GM19455 (cell line): ENCODE results near the gene CBX4.

Experiments
- ATAC-seq: cut with Tn5 transposase; IDR thresholded peaks from one replicate; pipeline ENCODE4 v1.9.1; 2021; ENCODE audit not compliant: unreplicated experiment

The CBX4 gene

DNA sequence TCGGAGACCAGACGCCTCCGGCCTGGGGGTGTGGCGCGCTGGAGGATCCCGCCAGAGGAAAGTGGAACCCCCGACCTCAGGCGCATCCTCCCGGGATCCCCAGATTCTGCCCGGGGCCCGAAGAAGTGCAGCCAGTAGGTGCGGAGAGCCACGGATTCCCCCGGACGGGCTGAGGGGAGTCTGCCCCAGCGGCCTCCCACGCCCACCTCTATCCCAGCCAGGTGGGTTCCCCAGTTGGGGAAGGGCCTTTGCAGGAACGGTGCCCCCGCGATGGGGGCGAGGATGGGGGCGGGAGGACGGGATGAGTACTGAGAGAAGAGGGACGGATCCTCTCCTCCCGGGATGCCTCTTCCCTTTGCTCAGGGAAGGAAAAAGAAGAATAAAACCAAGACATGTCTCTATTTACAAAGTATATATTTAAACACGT is 47.5 kb downstream of the CBX4 start:
- no peak for ATAC-seq

- ATAC-seq: no peak
These were observed 48.2 kb downstream of the CBX4 start for GRCh38 chr17:79790805-79791734.

DNA sequence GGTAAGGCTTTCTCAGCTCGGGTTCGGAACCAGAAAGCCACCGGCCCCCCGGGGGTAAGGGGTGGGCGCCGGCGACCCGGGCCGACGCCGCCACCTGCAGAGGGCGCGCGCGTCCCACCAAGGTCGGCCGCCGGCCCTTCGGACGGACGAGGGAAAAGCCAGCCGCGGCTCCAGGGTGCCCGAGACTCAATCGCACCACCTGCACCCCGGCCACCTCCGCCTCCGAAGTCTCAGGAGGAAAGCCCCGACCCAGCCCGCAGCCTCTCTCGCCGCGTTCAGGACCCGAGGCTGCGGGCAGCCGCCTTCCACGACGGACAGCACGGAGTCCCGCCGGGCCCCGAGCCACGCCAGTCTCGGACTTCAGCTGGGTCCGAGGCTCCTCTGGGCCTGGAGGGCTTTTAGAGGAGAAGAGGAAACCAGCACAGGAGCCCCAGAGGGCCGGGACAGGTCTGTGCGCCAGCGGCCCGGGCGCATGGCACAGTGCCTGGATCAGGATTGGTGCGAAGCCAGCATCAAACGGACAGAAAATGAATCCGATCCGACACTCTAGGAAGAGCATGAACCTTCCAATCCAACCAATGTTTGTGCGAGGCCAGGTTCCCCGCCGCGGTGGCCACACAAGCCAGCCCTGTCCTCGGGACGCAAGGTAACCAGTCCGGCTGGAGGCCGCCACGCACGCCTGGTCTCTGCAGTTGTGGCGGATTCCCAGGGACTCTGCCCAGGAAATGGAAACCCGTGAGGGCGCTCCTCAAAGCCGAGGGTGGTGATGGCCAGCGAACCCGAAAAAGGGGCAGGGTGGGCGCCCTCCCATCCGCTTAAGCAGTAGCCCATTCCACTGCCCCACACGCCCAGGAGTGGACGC is 49.1 kb downstream of the CBX4 start:
- ATAC-seq: no peak

- ATAC-seq: no peak
These were observed 50.0 kb downstream of the CBX4 start for GRCh38 chr17:79788989-79789942.

DNA sequence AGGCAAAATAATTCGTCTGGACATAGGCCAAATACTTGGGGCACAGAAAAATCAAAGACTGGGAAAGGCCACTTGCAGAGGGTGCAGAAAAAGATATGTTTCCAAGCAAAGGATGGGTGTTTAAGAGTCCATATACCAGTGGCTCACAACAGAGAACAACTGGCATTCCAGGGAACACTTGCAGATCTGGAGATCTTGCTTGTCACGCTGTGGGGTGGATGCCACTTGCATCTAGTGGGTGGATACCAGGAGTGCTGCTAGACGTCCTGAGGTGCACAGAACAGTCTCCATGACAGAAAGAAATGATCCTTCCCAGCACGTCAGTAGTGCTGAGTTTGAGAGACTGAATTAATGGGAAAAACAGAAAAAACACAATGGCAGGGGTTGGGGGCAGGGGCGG is 50.8 kb downstream of the CBX4 start:
- no peak for ATAC-seq

DNA sequence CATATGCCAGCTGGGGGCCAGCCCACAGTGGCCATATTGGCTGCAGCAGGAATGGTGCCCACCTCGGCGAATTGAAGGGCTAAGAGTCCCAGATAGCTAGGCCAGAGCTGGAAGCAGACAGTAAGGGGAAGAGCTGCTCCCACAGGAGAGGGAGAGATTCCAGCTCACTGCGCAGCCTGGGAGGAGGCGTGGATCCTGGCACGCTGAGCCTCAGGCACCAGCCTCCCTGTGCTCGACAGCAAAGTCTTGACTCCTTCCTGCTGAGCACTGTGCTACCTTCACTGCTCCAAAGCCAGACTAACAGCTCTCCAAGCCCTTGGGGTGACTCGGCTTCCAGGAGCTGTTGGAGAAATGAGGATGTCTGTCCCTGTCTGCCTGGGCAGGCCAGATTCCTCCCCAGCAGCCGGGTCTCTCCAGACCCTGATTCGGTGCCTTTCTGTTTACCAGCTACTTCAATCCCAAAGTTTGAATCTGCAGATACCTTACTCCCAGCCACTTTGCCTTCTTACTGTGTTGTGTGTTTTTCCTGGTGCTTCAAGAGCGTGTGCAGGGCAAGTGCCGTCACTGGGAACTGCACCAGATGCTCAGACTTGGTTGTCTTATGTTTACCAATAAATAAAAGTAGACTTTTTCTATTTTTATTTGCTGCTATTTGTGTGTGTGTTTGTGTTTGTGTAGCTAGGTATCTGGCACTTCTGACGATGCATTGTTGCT is 52.2 kb downstream of the CBX4 start:
- ATAC-seq: no peak

- ATAC-seq: no peak
These were observed 53.1 kb downstream of the CBX4 start for GRCh38 chr17:79785900-79786810.

DNA sequence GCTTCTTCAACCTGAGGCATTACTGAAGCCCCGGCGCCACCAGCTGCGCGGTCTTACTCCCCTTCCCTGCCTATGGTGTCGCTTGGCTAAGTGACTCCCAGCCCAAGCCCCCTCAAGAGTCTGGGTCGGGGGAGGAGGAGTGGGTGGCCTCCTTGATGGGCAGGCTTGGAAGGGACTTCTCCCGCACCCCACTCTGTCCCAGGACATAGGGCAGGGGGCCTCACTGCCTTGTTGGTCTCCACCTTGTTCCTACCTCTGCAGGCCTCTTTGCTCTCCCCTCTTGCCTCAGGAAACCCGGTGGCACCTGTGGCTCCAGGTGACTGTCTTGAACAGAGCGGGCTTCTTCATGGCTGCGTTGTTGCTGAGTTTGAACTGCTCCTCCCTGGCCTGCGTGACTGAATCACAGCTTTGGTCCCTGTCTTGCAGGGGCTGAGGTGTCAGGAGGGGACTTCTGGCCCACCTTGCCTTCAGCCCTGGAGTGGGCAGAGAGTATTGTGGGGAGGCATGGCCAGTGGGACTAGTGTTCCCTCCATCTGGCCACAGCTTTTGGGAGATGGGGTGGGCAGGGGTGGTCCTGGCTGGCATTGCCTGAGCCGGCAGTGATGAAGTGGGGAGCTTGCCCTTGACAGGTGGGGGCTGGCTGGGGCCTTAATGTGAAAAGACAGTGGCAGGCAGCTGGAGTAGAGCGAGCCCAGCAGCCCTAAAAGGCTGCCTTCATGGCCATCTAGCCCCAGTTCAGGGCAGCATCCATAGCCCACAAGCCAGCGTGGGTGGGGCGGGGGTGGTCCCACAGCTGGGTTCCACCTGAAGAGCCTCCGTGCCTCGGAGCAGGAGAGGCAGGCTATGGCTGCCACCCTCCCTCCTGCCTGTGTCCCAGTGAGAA is 54.0 kb downstream of the CBX4 start:
- ATAC-seq: no peak

GRCh38 chr17:79784353-79785016 is 54.8 kb downstream of the CBX4 start:
- no peak for ATAC-seq

- ATAC-seq: no peak
These were observed 55.3 kb downstream of the CBX4 start for GRCh38 chr17:79783891-79784290.
